SK-N-SH (cell line): ENCODE measurements around the gene CDH9. TPM values are rescaled to one million over a fixed set of nuclear protein-coding genes. Genes with fewer than 3 reads are reported as not detected.

Source experiments
- CTCF ChIA-PET: fragments of 300-600, 350-600 bp; formaldehyde crosslinking; extraction: SDS; loops from one replicate; lab custom pipeline; 2021; lab: Yijun Ruan, JAX
- POLR2A ChIA-PET: fragments of 350-600 bp; sonication (Branson Sonifier 250); formaldehyde crosslinking; extraction: SDS; loops from one replicate; lab custom pipeline; 2020; ENCODE audit warnings: antibody characterized with exemption, inconsistent platforms; lab: Yijun Ruan, JAX
- DNase-seq: peaks from one replicate; pipeline ENCODE4 v3.0.0; 2012
- H2AFZ ChIP-seq: fragments of 200-600 bp; sonication (generic); 2 replicates; pipeline ENCODE4 v1.8.1; 2016; ENCODE audit warnings: antibody characterized with exemption, mild to moderate bottlenecking, low read depth
- H3F3A ChIP-seq: fragments of 200-600 bp; sonication (generic); replicated peaks from 2 replicates; pipeline ENCODE3; 2016; ENCODE audit warnings: antibody characterized with exemption, mild to moderate bottlenecking; ENCODE audit not compliant: insufficient read depth
- H3K27ac ChIP-seq, 2 experiments: fragments of 200-500 bp in 1 of 2; fragments of 200-600 bp in 1 of 2; sonication (Bioruptor generic) in 1 of 2; sonication (generic), shearing (Covaris generic) in 1 of 2; 2 replicates each; pipeline versions ENCODE4 v1.5.1 to v1.6.1; 2014 to 2016; ENCODE audit warnings: low read depth in 2 of 2, inconsistent platforms in 1 of 2, low read length in 1 of 2, mild to moderate bottlenecking in 1 of 2, mixed read lengths in 1 of 2
- H3K27me3 ChIP-seq: fragments of 200-600 bp; sonication (generic), shearing (Covaris generic); 2 replicates; pipeline ENCODE4 v1.6.1; 2016; ENCODE audit warnings: mixed run types; ENCODE audit not compliant: insufficient read depth
- H3K36me3 ChIP-seq, 2 experiments: fragments of 200-500 bp in 1 of 2; fragments of 200-600 bp in 1 of 2; sonication (Bioruptor generic) in 1 of 2; sonication (generic) in 1 of 2; replicated peaks in 1 of 2; 2 replicates each; pipeline versions ENCODE3 to v1.5.1; 2014 to 2016; ENCODE audit warnings: low read length in 1 of 2, mild to moderate bottlenecking in 1 of 2; ENCODE audit not compliant: insufficient read depth in 2 of 2, control insufficient read depth in 1 of 2
- H3K4me1 ChIP-seq, 2 experiments: fragments of 200-500 bp in 1 of 2; fragments of 200-600 bp in 1 of 2; sonication (Bioruptor generic) in 1 of 2; sonication (generic), shearing (Covaris generic) in 1 of 2; 2 replicates each; pipeline versions ENCODE4 v1.5.1 to v1.6.1; 2014 to 2016; ENCODE audit warnings: low read depth in 1 of 2, low read length in 1 of 2, mixed run types in 1 of 2; ENCODE audit not compliant: insufficient read depth in 2 of 2, control insufficient read depth in 1 of 2
- H3K4me2 ChIP-seq: fragments of 200-600 bp; sonication (generic), shearing (Covaris generic); 2 replicates; pipeline ENCODE4 v1.6.1; 2017; ENCODE audit warnings: mixed run types
- H3K4me3 ChIP-seq, 2 experiments: fragments of 200-500 bp in 1 of 2; fragments of 200-600 bp in 1 of 2; sonication (Bioruptor generic) in 1 of 2; sonication (generic), shearing (Covaris generic) in 1 of 2; 2 replicates each; pipeline versions ENCODE4 v1.5.1 to v1.8.1; 2014 to 2016; ENCODE audit warnings: low read depth in 2 of 2, inconsistent platforms in 1 of 2, low read length in 1 of 2, mild to moderate bottlenecking in 1 of 2, mixed read lengths in 1 of 2, moderate library complexity in 1 of 2
- H3K79me2 ChIP-seq: fragments of 200-600 bp; sonication (generic); 2 replicates; pipeline ENCODE4 v1.8.1; 2017; ENCODE audit warnings: mild to moderate bottlenecking; ENCODE audit not compliant: insufficient read depth
- H3K9ac ChIP-seq: fragments of 200-600 bp; sonication (generic); 2 replicates; pipeline ENCODE4 v1.6.1; 2017; ENCODE audit warnings: mixed run types
- H3K9me2 ChIP-seq: fragments of 200-600 bp; sonication (generic); 2 replicates; pipeline ENCODE4 v1.6.1; 2017; ENCODE audit warnings: mixed run types
- H3K9me3 ChIP-seq: fragments of 200-600 bp; sonication (generic); 2 replicates; pipeline ENCODE4 v1.6.1; 2017; ENCODE audit warnings: mixed run types, mild to moderate bottlenecking, moderate library complexity
- H4K20me1 ChIP-seq: fragments of 200-600 bp; sonication (generic); 2 replicates; pipeline ENCODE4 v1.6.1; 2017; ENCODE audit warnings: mild to moderate bottlenecking, mixed run types; ENCODE audit not compliant: insufficient read depth
- CHD2 ChIP-seq: fragments of 150-350 bp; IDR thresholded peaks from 2 replicates; pipeline ENCODE4 v1.6.1; 2018; ENCODE audit warnings: low read length; ENCODE audit not compliant: partially characterized antibody
- FOXM1 ChIP-seq: IDR thresholded peaks from 2 replicates; pipeline ENCODE4 v1.4.0; 2012; ENCODE audit warnings: low read depth, mild to moderate bottlenecking
- GABPA ChIP-seq: IDR thresholded peaks from 2 replicates; pipeline ENCODE4 v1.4.0; 2012; ENCODE audit warnings: low read depth, mild to moderate bottlenecking
- JUND ChIP-seq: IDR thresholded peaks from 2 replicates; pipeline ENCODE4 v1.4.0; 2012
- MEF2A ChIP-seq: IDR thresholded peaks from 2 replicates; pipeline ENCODE4 v1.4.0; 2012; ENCODE audit warnings: low read depth, borderline replicate concordance
- NRF1 ChIP-seq: IDR thresholded peaks from 2 replicates; pipeline ENCODE4 v1.6.1; 2012; ENCODE audit warnings: low read depth, mild to moderate bottlenecking, low read length
- POLR2AphosphoS5 ChIP-seq: IDR thresholded peaks from 2 replicates; pipeline ENCODE4 v1.6.1; 2012; ENCODE audit warnings: low read depth, low read length
- RCOR1 ChIP-seq: fragments of 150-350 bp; IDR thresholded peaks from 2 replicates; pipeline ENCODE4 v1.6.1; 2017; ENCODE audit warnings: antibody characterized with exemption, low read length
- RFX5 ChIP-seq: IDR thresholded peaks from 2 replicates; pipeline ENCODE4 v1.6.1; 2012; ENCODE audit warnings: mild to moderate bottlenecking, improper control_type of control experiment, low read length
- SMC3 ChIP-seq: IDR thresholded peaks from 2 replicates; pipeline ENCODE4 v1.6.1; 2012; ENCODE audit warnings: low read depth, low read length, improper control_type of control experiment
- WGBS: methylation state at CpG from one replicate; pipeline ENCODE4 v1.1.6; 2017; ENCODE audit warnings: low lambda C conversion rate; 5-methylcytosine and 5-hydroxymethylcytosine counted together
- polyA plus RNA-seq, 3 experiments: library from polyadenylated mRNA; depleted of rRNA; stranded (reverse); fragments of >200 nt; gene quantifications; 2 replicates each; pipeline ENCODE4 v1.2.3, GENCODE V29; 2012
- TF ChIP-seq, protein P1 (sequence below): IDR thresholded peaks from 2 replicates; pipeline ENCODE4 v1.4.0; 2012; ENCODE audit warnings: low read depth, borderline replicate concordance
- TF ChIP-seq, protein P2 (sequence below): IDR thresholded peaks from 2 replicates; pipeline ENCODE4; 2012
- TF ChIP-seq, protein P3 (sequence below): fragments of 150-350 bp; IDR thresholded peaks from 2 replicates; pipeline ENCODE4 v1.6.1; 2017; ENCODE audit warnings: antibody characterized with exemption, low read length, low read depth, borderline replicate concordance

The CDH9 gene
- polyA plus RNA-seq, 1 of the 3 experiments (the other 2 are of a cell fraction), result not detected

DNA sequence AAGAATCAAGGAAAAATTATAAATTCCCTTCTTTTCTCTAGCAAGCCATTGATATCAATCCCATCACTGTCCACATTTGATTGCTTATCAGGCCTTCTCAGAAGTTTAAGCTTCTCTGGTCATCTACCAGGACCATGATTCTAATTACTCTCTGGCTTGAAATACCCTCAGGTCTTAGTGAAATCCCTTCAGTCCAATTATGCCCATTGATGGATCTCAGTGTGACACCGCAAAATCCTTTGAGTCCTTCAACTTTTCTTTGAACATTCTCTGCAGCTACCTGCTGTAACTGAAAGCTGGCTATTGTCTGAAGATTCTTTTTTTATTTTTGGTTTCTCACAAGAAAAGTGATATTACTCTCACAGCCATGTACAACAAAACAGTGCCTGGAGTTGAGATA is 3.0 kb upstream of the CDH9 start:
- no peak for DNase-seq
- ChIA-PET CTCF (interaction anchor here (0.6 kb wide), 1 partner anchor 80 kb away, joined by 3 read pairs; no protein-coding TSS in a partner anchor), POLR2A (no interaction called here)
- Histone ChIP-seq H3K9me2 (no peaks in the 10 kb centered on the region), H3K4me2 (no peak overlapping the region), H2AFZ (no peak overlapping the region), H3F3A (no peaks in the 10 kb centered on the region), H3K4me1 (no peaks in the 10 kb centered on the region), H3K27me3 (no peaks in the 10 kb centered on the region), H3K9me3 (no peaks in the 10 kb centered on the region), H3K27ac (no peak overlapping the region), H3K9ac (no peak overlapping the region), H3K79me2 (no peaks in the 10 kb centered on the region), H3K4me3 (no peak overlapping the region), H3K36me3 (no peaks in the 10 kb centered on the region), H4K20me1 (no peaks in the 10 kb centered on the region)
- no peak for TF ChIP-seq RFX5
- TF ChIP-seq, protein P1, sequence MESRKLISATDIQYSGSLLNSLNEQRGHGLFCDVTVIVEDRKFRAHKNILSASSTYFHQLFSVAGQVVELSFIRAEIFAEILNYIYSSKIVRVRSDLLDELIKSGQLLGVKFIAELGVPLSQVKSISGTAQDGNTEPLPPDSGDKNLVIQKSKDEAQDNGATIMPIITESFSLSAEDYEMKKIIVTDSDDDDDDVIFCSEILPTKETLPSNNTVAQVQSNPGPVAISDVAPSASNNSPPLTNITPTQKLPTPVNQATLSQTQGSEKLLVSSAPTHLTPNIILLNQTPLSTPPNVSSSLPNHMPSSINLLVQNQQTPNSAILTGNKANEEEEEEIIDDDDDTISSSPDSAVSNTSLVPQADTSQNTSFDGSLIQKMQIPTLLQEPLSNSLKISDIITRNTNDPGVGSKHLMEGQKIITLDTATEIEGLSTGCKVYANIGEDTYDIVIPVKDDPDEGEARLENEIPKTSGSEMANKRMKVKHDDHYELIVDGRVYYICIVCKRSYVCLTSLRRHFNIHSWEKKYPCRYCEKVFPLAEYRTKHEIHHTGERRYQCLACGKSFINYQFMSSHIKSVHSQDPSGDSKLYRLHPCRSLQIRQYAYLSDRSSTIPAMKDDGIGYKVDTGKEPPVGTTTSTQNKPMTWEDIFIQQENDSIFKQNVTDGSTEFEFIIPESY, result no peak
- no peak for TF ChIP-seq FOXM1
- TF ChIP-seq, protein P2, sequence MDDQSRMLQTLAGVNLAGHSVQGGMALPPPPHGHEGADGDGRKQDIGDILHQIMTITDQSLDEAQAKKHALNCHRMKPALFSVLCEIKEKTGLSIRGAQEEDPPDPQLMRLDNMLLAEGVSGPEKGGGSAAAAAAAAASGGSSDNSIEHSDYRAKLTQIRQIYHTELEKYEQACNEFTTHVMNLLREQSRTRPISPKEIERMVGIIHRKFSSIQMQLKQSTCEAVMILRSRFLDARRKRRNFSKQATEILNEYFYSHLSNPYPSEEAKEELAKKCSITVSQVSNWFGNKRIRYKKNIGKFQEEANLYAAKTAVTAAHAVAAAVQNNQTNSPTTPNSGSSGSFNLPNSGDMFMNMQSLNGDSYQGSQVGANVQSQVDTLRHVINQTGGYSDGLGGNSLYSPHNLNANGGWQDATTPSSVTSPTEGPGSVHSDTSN, result no peak
- no peak for TF ChIP-seq POLR2AphosphoS5
- TF ChIP-seq CHD2, result no peak
- no peak for TF ChIP-seq MEF2A
- TF ChIP-seq RCOR1, result no peak
- 25% methylated on average over 1 of the region's 1 CpG for WGBS

DNA sequence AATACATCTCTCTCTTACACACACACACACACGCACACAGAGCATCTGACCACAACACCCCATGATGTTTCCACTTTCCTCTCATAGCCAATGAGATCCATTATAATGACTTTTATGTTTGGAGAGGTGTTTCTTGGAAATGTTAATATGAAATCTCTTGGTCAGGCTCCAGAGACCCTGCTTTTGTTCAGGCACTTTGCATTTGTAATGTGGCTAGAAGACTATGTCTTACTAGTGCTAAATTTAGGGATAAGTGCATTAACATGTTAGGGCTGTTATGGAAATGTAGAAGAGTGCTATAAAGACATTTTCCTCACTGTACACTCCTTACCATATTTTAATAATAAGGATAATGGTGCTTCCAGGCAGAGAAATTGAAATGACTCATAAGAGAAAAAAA is 3.8 kb downstream of the CDH9 start:
- H3K79me2 ChIP-seq, result no peaks in the 10 kb centered on the region
- no peaks in the 10 kb centered on the region for H3K9me3 ChIP-seq
- H3K27ac ChIP-seq, result no peak overlapping the region
- H3K9ac ChIP-seq, result no peak overlapping the region
- WGBS, result 8% methylated on average over 1 of the region's 1 CpG
- no peaks in the 10 kb centered on the region for H3K36me3 ChIP-seq
- CTCF ChIA-PET, result no interaction called here
- no peaks in the 10 kb centered on the region for H3K4me1 ChIP-seq
- POLR2A ChIA-PET, result no interaction called here
- 0 out of 2 replicates have a peak, but pooled peaks cover 3% of the 10 kb centered on the region for H3K9me2 ChIP-seq
- H4K20me1 ChIP-seq, result no peaks in the 10 kb centered on the region
- no peak for TF ChIP-seq NRF1
- no peak for TF ChIP-seq SMC3
- TF ChIP-seq JUND, result no peak
- TF ChIP-seq, protein P3, sequence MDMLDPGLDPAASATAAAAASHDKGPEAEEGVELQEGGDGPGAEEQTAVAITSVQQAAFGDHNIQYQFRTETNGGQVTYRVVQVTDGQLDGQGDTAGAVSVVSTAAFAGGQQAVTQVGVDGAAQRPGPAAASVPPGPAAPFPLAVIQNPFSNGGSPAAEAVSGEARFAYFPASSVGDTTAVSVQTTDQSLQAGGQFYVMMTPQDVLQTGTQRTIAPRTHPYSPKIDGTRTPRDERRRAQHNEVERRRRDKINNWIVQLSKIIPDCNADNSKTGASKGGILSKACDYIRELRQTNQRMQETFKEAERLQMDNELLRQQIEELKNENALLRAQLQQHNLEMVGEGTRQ, result no peak
- no peak for TF ChIP-seq MEF2A
- no peak for TF ChIP-seq GABPA
- TF ChIP-seq, all 33 proteins: peak for 0
- Histone ChIP-seq H3K27me3 (no peaks in the 10 kb centered on the region), H3K4me3 (no peak overlapping the region), H3F3A (no peaks in the 10 kb centered on the region), H2AFZ (no peak overlapping the region), H3K4me2 (no peak overlapping the region)
- no peak for DNase-seq
